Measurements from ENCODE around the gene ZNF473. TPM values are rescaled to one million over a fixed set of nuclear protein-coding genes. Genes with fewer than 3 reads are reported as not detected.

Gene ZNF473
- total RNA-seq, 1 donor from 2014 or later: 10.2 TPM

DNA sequence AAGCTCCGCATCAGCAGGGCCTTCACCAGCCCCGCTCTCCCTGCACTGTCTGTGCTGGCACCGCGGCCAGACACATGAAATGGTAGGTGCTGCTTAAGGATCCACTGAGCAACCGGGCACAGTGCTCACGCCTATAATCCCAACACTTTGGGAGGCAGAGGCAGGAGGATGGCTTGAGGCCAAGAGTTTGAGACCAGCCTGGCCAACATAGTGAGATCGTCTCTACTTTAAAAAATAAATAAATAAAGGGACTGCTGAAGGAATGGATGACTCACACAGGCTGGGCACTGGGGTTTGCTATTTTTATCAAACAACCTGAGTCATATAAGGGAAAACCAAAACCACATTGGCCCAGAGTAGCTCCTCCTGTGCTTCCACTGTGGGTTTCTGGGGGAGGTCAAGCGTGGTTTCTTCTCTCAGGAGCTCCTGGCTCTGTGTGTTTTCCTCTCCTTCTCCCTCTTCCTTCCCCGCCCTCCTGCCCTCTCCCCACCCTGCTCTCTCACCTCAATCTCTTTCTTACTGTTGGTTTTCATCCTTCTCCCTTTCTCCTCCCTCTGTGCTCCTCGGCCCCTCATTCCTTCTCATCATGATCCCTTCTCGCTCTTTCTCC is 21.9 kb upstream of the ZNF473 start:
- Histone ChIP-seq H3K4me3 (ENCODE audit: low read depth, low read length) (no peak overlapping the region), H3K36me3 (ENCODE audit: control insufficient read depth, insufficient read depth, low read length) (no peaks in the 10 kb centered on the region), H3K27me3 (ENCODE audit: control insufficient read depth, insufficient read depth, low read length) (no peaks in the 10 kb centered on the region)
- TF ChIP-seq CTCF (IDR thresholded peaks at IDR 0.05; ENCODE audit: insufficient read depth, low read length, poor library complexity, severe bottlenecking): no peak
- DNase-seq (ENCODE audit: low read depth): peak; percentile 83

GRCh38 chr19:50005428-50005827 is 20.4 kb upstream of the ZNF473 start:
- no peaks in the 10 kb centered on the region for H3K36me3 ChIP-seq (ENCODE audit: control insufficient read depth, insufficient read depth, low read length)
- TF ChIP-seq CTCF (IDR thresholded peaks at IDR 0.05; ENCODE audit: insufficient read depth, low read length, poor library complexity, severe bottlenecking): no peak
- no peak for DNase-seq (ENCODE audit: low read depth)
- H3K4me3 ChIP-seq (ENCODE audit: low read depth, low read length): no peak overlapping the region
- no peaks in the 10 kb centered on the region for H3K27me3 ChIP-seq (ENCODE audit: control insufficient read depth, insufficient read depth, low read length)

DNA sequence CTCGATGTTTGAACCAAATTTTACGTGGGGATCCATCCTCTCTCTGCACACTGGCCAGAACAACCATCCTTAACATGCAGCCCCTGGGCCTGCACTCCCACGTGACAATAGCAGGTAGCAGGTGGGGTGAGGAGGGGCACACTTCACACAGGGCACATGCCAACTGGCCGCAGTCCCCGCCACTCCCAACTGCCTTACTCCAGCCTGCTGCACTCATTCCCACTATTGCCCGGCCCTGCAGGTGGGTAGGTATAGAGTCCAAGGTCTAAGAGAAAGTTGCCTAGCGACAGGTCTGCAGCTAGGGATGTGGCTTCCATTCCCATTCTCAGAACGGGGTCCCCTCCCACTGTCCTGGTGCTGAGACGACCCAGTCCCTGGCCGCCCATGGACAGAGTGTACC is 18.6 kb upstream of the ZNF473 start:
- no peak for TF ChIP-seq CTCF (IDR thresholded peaks at IDR 0.05; ENCODE audit: insufficient read depth, low read length, poor library complexity, severe bottlenecking)
- Histone ChIP-seq H3K36me3 (ENCODE audit: control insufficient read depth, insufficient read depth, low read length) (no peaks in the 10 kb centered on the region), H3K4me3 (ENCODE audit: low read depth, low read length) (no peak overlapping the region), H3K27me3 (ENCODE audit: control insufficient read depth, insufficient read depth, low read length) (no peaks in the 10 kb centered on the region)
- no peak for DNase-seq (ENCODE audit: low read depth)

GRCh38 chr19:50007947-50008346 is 17.9 kb upstream of the ZNF473 start:
- H3K4me3 ChIP-seq (ENCODE audit: low read depth, low read length): no peak overlapping the region
- TF ChIP-seq CTCF (IDR thresholded peaks at IDR 0.05; ENCODE audit: insufficient read depth, low read length, poor library complexity, severe bottlenecking): no peak
- DNase-seq (ENCODE audit: low read depth): no peak
- no peaks in the 10 kb centered on the region for H3K27me3 ChIP-seq (ENCODE audit: control insufficient read depth, insufficient read depth, low read length)
- H3K36me3 ChIP-seq (ENCODE audit: control insufficient read depth, insufficient read depth, low read length): no peaks in the 10 kb centered on the region

GRCh38 chr19:50008532-50008931 is 17.3 kb upstream of the ZNF473 start:
- Histone ChIP-seq H3K27me3 (ENCODE audit: control insufficient read depth, insufficient read depth, low read length) (no peaks in the 10 kb centered on the region), H3K36me3 (ENCODE audit: control insufficient read depth, insufficient read depth, low read length) (no peaks in the 10 kb centered on the region), H3K4me3 (ENCODE audit: low read depth, low read length) (no peak overlapping the region)
- no peak for DNase-seq (ENCODE audit: low read depth)
- no peak for TF ChIP-seq CTCF (IDR thresholded peaks at IDR 0.05; ENCODE audit: insufficient read depth, low read length, poor library complexity, severe bottlenecking)

GRCh38 chr19:50016225-50016807 is 9.5 kb upstream of the ZNF473 start:
- no peak overlapping the region for H3K4me3 ChIP-seq (ENCODE audit: low read depth, low read length)
- no peak for TF ChIP-seq CTCF (IDR thresholded peaks at IDR 0.05; ENCODE audit: insufficient read depth, low read length, poor library complexity, severe bottlenecking)
- H3K27me3 ChIP-seq (ENCODE audit: control insufficient read depth, insufficient read depth, low read length): no peaks in the 10 kb centered on the region
- no peak for DNase-seq (ENCODE audit: low read depth)
- H3K36me3 ChIP-seq (ENCODE audit: control insufficient read depth, insufficient read depth, low read length): peaks cover 1% of the 10 kb centered on the region

Data from kidney epithelial cell (primary cell).